Measurements from ENCODE around the gene ADGRF5.
"Not testable (repeated sequence)": the region's sequence is repeated elsewhere in the genome, so short reads cannot be mapped to it uniquely, and the experiment has no call there.

- not testable (repeated sequence) for TF ChIP-seq CTCF, POLR2A, POLR2AphosphoS5, EP300 (IDR thresholded peaks at IDR 0.05)
Observed at GRCh38 chr6:46842252-46842846, 79.4 kb downstream of the ADGRF5 start.
